Measurements from ENCODE around the gene HDGFL3. TPM values are rescaled to one million over a fixed set of nuclear protein-coding genes. Genes with fewer than 3 reads are reported as not detected.

HDGFL3 gene
- total RNA-seq, 1 donor from 2014 or later = 92.2 TPM

DNA sequence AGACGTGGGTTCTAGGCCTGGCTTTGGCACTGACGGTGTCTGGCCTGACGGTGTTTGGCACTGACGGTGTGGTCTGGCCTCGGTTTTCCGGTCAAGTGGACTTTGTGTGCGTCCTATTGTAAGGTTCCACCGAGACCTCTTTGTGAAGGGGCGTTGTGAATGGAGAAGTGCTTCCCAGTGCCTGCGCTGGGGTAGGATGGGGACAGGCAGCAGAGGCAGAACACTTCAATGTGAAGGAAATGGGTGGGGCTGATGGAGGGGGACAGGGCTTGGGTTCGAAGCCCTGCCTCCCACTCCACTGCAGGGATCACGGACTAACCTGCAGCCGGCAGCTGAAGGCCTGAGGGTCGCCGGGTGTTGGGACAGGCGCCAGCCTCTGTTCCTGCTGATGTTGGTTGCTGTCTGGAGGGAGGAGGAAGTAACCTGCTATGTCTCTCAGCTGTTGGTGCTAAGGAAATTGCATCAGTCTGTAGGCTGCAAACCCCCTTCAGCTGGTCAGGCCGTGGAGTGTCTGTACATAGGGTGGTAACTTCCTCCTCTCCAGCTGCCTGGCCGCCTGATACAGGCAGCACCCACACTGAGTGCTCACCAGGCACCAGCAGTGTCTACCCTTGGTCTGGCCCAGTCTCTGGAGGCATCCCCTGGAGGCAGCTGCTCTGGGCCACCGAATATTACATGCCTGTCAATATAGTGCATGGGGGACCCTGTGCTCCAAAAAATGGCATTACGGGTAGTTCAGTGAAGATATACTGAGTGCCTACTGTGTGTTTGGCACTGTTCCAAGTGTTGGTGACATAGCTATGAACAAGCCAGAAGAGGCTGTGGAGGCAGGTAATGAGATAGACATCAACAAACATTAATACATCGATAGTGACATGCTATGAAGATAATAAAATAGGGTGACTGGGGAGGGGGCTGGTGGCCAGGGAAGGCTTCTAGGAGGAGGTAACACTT is 99.1 kb downstream of the HDGFL3 start:
- Mint-ChIP-seq H3K4me3 (peak overlapping the region; percentile 52), H3K4me1 (peaks cover 8% of the 10 kb centered on the region), H3K27me3 (ENCODE audit: low read depth) (peaks cover 67% of the 10 kb centered on the region), H3K27ac (no peak overlapping the region), H3K36me3 (no peaks in the 10 kb centered on the region), H3K9me3 (peaks cover 5% of the 10 kb centered on the region)
- no peak for DNase-seq (ENCODE audit: low spot score in 2 of 2, unreplicated experiment in 2 of 2)
- TF ChIP-seq CTCF (IDR thresholded peaks at IDR 0.05; ENCODE audit: unreplicated experiment) = no peak

DNA sequence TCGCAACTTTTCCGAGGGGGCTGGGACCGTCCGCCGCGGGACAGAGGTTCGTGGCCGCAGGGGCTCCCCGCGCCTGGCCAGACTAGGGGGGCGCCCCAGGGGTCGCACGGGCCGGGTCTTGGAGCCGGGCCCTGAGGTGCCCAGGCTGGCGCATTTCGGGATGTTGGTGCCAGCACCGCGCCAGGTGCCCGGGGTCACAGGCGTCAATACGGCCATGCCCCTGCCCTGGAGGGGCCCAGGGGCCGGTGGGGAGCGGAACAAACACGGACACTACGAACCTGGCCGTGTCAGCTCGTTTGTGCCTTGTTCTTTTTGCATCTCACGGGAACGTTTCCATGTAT is 99.8 kb downstream of the HDGFL3 start:
- Mint-ChIP-seq H3K9me3 (peaks cover 5% of the 10 kb centered on the region), H3K27me3 (ENCODE audit: low read depth) (peaks cover 68% of the 10 kb centered on the region), H3K36me3 (no peaks in the 10 kb centered on the region), H3K4me3 (peak overlapping the region; percentile 52), H3K4me1 (peaks cover 8% of the 10 kb centered on the region), H3K27ac (no peak overlapping the region)
- TF ChIP-seq CTCF (IDR thresholded peaks at IDR 0.05; ENCODE audit: unreplicated experiment) = no peak
- no peak for DNase-seq (ENCODE audit: low spot score in 2 of 2, unreplicated experiment in 2 of 2)

GRCh38 chr15:83106994-83107840 is 100.4 kb downstream of the HDGFL3 start, which contains the start of gene TM6SF1:
TM6SF1 (plus strand) TSS chr15:83107645; CDS start chr15:83107681, 36 bp downstream.
- peak in 1 of 2 experiments; percentile 49 for DNase-seq (ENCODE audit: low spot score in 2 of 2, unreplicated experiment in 2 of 2)
- Mint-ChIP-seq H3K4me3 (peak within 1 kb of the TSS; percentile 64), H3K27me3 (ENCODE audit: low read depth) (peaks cover 74% of the 10 kb centered on the region), H3K27ac (no peak within 1 kb of the TSS), H3K9me3 (peaks cover 5% of the 10 kb centered on the region), H3K36me3 (no peaks in the 10 kb centered on the region), H3K4me1 (peaks cover 8% of the 10 kb centered on the region)
- TF ChIP-seq CTCF (IDR thresholded peaks at IDR 0.05; ENCODE audit: unreplicated experiment) = no peak

- Mint-ChIP-seq H3K9me3 (no peaks in the 10 kb centered on the region), H3K27me3 (ENCODE audit: low read depth) (peaks cover 79% of the 10 kb centered on the region), H3K36me3 (no peaks in the 10 kb centered on the region), H3K27ac (no peak overlapping the region), H3K4me1 (peaks cover 8% of the 10 kb centered on the region), H3K4me3 (peak overlapping the region; percentile 4)
- no peak for DNase-seq (ENCODE audit: low spot score in 2 of 2, unreplicated experiment in 2 of 2)
- no peak for TF ChIP-seq CTCF (IDR thresholded peaks at IDR 0.05; ENCODE audit: unreplicated experiment)
These were observed 102.2 kb downstream of the HDGFL3 start for GRCh38 chr15:83105440-83105839.

- TF ChIP-seq CTCF (IDR thresholded peaks at IDR 0.05; ENCODE audit: unreplicated experiment) = no peak
- no peaks in the 10 kb centered on the region for H3K36me3 Mint-ChIP-seq
- H3K27ac Mint-ChIP-seq = no peak overlapping the region
- DNase-seq (ENCODE audit: low spot score in 2 of 2, unreplicated experiment in 2 of 2) = no peak
- no peaks in the 10 kb centered on the region for H3K9me3 Mint-ChIP-seq
- no peak overlapping the region for H3K4me3 Mint-ChIP-seq
- peaks cover 8% of the 10 kb centered on the region for H3K4me1 Mint-ChIP-seq
- H3K27me3 Mint-ChIP-seq (ENCODE audit: low read depth) = peaks cover 78% of the 10 kb centered on the region
These were observed 103.5 kb downstream of the HDGFL3 start for GRCh38 chr15:83104141-83104540.

Data from mesothelial cell of epicardium (in vitro differentiated cells).